ENCODE results near the gene ARID1A.
A peak's percentile ranks its signal among the peaks of the same experiment; 100 is the strongest.

Gene ARID1A

GRCh38 chr1:26767714-26768113 lies 71.9 kb downstream of the ARID1A start:
- DNase-seq = no peak

DNA sequence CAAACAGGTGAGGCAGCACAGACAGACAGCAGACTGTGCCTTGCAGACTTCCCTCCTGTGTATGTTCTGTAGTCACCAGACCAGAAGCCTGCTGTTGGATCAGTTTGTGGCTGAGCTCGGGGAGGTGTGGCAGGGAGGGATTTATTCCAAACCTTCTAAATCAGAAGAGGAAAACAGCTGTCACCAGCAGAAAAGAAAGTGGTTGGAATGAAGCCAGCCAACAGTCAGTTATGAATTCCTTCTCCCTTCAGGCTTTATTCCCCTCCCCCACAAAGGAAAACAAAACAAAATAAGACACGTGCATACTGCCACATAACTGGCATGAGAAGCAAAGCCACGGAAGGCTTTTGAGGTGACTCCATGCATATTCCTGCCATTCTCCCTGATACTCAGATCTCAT lies 72.9 kb downstream of the ARID1A start:
- DNase-seq = peak in 1 of 2 experiments; percentile 18

DNA sequence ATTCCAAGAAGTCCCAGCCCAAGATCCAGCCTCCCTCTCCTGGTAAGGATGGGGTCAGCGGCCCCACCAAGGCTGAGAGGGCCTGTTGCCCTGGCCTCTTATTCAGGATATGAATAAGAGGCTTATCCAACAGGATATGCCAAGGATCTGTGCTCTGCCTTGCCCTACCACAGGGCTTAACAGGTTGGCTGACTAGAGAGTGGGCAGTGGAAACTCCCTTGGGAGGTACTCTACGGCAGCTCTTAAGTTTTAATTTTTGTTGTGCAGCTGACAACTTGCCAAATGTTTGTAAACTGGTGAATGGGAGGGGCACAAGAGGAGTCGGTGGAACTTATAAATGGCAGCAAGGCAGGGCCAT lies 75.4 kb downstream of the ARID1A start:
- DNase-seq = no peak

DNA sequence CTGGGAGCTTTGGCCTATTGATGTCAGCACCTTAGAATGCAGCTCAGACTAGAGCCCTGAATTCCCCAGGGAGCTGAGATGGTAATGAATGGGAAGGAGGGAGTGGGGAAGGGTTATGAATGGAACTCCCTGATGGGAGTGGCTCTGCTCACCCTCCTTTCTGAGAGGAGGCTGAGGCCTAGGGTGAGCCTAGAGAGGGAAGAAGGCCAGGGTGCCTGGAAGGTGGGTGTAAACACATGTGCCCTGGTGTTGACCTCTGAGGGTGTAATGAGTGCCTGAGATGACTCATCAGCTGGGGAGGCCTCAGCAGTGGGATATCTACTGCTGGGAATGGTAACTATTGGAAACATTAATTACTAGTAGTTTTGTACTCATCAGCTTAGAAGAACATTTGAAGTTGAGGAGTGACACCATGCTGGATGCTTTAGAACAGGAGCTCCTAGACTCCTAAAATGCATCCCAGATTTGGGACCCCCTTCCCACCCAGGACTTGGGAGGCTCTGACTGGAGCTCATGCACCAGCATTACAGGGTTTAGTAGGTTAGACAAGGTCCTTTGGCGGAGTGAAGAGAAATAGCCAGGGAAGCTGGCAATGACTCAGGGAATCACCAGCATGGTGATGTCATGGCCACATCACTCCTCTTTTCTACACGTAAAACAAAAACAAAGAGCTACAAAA lies 76.0 kb downstream of the ARID1A start:
- peak; percentile 73 to 88 for DNase-seq

GRCh38 chr1:26772687-26773086 lies 76.9 kb downstream of the ARID1A start:
- peak; percentile 60 to 79 for DNase-seq

DNA sequence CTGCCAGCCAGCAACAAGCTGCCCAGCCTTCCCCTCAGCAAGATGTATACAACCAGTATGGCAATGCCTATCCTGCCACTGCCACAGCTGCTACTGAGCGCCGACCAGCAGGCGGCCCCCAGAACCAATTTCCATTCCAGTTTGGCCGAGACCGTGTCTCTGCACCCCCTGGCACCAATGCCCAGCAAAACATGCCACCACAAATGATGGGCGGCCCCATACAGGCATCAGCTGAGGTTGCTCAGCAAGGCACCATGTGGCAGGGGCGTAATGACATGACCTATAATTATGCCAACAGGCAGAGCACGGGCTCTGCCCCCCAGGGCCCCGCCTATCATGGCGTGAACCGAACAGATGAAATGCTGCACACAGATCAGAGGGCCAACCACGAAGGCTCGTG lies 78.6 kb downstream of the ARID1A start:
- DNase-seq = no peak

GRCh38 chr1:26775666-26776065 lies 79.9 kb downstream of the ARID1A start:
- DNase-seq = no peak

- no peak for DNase-seq
Observed at GRCh38 chr1:26779098-26779668, 83.4 kb downstream of the ARID1A start.

GRCh38 chr1:26780344-26780957 lies 84.6 kb downstream of the ARID1A start:
- no peak for DNase-seq

DNA sequence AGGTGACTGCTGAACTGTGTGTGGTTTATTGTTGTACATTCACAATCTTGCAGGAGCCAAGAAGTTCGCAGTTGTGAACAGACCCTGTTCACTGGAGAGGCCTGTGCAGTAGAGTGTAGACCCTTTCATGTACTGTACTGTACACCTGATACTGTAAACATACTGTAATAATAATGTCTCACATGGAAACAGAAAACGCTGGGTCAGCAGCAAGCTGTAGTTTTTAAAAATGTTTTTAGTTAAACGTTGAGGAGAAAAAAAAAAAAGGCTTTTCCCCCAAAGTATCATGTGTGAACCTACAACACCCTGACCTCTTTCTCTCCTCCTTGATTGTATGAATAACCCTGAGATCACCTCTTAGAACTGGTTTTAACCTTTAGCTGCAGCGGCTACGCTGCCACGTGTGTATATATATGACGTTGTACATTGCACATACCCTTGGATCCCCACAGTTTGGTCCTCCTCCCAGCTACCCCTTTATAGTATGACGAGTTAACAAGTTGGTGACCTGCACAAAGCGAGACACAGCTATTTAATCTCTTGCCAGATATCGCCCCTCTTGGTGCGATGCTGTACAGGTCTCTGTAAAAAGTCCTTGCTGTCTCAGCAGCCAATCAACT lies 85.5 kb downstream of the ARID1A start:
- no peak for DNase-seq

GRCh38 chr1:26782521-26783212 lies 86.9 kb downstream of the ARID1A start:
- DNase-seq = no peak

- no peak for DNase-seq
Observed at GRCh38 chr1:26783646-26784022, 87.8 kb downstream of the ARID1A start.

DNA sequence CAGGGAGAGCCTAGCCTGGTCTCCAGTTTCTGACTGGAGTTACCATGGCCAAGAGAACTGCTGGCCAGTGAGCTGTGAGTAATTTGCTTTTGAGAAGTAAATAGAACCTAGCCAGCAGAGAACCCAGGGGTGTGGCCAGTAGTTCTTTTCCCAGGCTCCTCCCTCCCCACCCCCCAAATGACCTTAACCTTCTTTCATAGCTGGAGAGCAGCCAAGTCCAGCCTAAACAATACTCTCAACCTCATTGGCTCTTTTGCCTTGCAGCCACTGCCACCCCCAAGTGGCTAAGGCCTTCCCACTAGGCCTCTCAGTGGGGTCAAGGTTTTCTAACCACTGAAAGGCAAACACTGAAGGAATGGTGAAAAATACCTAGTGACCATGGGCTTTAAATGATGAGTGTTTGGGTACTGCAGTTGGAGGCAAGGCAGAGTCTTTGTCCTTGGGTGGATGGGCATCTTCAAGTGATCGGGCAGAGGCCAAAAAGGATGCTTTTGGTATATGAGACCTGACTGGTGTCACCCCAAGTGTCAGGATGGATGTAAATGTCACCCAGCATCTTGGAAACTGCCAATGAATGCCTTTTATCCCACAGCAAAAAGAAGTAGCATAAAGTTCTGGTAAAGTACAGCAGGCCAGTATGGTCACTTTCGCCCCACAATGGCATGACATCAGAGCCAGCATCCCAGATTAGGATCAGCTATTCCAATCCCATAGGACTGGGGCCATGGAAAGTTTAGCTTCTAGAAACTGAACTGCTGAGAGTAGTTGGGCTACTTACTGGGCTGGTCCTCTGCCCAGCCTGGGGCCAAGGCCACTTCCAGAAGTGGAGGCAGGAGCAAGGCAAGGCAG lies 88.4 kb downstream of the ARID1A start:
- no peak for DNase-seq

GRCh38 chr1:26784886-26785285 lies 89.1 kb downstream of the ARID1A start:
- no peak for DNase-seq

DNA sequence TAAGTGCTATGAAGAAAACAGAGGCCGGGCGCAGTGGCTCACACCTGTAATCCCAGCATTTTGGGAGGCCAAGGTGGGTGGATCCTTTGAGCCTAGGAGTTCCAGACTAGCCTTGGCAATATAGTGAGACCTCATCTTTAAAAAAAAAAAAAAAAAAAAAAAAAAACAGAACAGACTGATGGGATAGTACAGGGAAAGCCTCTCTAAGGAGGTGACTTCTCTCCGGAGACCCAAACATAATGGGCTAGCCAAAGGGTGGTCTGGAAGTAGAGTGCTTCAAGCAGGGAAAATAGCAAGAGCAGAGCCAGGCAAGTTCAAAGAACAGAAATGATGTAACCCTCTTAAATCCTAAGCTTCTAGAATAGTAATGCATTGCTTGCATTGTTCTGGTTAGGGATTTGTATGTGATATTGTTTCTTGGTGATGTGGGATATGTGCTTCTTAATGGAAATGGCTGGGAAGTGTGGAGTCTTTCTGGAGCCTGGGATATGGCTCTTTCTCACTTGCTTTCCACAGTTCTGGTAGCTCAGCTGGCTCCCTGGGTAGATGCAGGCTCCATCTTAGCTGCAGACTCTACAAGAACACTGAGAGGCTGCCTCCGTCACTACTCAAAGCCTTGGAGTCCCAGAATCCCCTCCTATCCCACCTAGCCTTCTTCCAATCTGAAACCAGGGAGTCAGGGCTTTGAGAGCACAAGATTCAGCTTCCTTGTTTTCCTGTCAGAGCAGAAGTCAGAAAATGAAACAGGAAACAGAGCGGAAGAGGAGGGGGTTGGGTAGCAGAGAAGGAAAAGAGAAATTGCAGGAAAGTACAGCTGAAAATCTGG lies 90.0 kb downstream of the ARID1A start:
- DNase-seq = peak in 1 of 2 experiments; percentile 15

- DNase-seq = peak; percentile 36 to 70
Observed at GRCh38 chr1:26786437-26787380, 90.9 kb downstream of the ARID1A start.

DNA sequence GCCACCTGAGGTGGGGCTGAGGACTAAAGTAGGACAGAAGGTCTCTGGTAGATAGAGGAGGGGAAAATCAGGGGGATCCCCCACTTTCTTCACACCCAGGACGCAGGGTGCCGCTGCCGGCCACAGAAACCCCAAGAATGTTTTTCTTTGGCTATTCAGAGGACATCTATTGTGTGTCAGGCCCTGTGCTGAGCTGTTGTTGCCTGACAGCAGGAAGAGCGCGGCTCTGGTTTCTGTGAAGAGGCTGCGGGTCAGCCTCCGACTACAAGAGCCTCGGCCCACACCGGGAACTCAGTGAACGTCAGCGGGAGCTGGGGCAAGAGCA lies 91.5 kb downstream of the ARID1A start:
- no peak for DNase-seq

DNA sequence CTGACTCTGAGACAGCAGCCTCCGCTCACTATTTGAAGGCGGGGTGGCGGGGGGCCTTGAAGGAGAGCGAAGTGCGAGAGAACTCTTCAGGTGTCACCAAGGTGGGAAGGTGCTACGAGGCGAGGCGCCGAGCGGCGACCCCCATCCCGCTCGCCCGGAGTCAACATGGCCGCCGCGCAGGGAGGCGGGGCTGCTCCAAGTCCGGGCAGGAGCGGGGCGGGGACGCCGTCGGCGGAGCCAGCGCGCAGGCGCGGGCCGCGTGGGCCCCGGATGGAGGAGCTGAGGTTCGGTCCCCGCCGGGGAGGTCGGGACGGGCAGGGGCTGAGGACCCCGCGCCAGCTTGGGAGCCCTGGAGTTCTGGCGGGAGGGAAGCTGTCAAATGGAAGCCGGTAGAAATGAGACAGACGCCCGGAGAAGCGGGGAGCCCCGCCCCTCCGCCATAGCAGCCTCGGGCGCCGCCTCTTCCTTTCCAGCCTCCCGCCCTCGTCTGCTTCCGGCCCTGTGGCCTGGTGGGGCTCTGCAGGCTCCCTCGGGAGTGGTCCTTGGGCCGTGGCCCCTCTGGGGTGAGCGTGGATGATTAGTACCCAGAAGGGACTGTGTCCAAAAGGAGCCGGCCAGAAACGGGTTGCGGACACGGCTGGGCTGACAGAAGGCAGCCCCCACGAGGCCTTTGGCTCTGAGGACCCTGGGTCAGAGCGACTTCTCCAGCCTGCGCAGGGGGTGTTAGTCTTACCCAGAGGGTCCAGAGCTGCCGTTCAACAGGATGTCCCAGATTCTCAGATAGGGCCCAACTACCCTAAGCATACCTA lies 92.1 kb downstream of the ARID1A start, which contains the start of gene PIGV:
Gene PIGV, plus strand, starts transcription at position 245 of the 809 bp plus-strand sequence. CDS start 2,866 bp downstream, outside the sequence.
- DNase-seq = peak; percentile 52 to 75

DNA sequence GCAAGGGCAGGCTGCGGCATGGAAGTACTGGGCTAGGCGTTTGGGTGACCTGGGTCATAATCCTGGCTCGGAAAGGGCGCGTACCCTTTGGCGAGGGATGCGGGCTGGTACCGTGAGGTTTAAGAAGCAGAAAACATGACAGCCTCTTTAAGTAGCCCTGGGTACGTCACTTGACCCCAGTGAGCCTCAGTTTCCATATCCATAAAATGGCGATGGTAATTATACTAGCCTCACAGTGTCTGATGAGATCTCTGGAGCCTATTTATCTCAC lies 92.6 kb downstream of the ARID1A start:
- DNase-seq = peak in 1 of 2 experiments; percentile 54

Measured in SW 1271 (cell line).